K562 (cell line): ENCODE results near the gene CNOT1. TPM values are rescaled to one million over a fixed set of nuclear protein-coding genes. Genes with fewer than 3 reads are reported as not detected.

Source experiments
- FOXA1 ChIP-seq: fragments of 450-650 bp; IDR thresholded peaks from 2 replicates; pipeline ENCODE4 v1.6.1; 2016; ENCODE audit warnings: mild to moderate bottlenecking, borderline replicate concordance
- GTF2B ChIP-seq: IDR thresholded peaks from 2 replicates; pipeline ENCODE4 v1.6.1; 2011; ENCODE audit not compliant: insufficient read length; ENCODE audit errors: extremely low read depth
- HNRNPH1 ChIP-seq: fragments of 200-400 bp; formaldehyde crosslinking; optimal IDR thresholded peaks from 2 replicates; pipeline ENCODE3; 2017; ENCODE audit warnings: low read depth, mild to moderate bottlenecking, low read length, moderate library complexity
- ILK ChIP-seq: fragments of 450-650 bp; IDR thresholded peaks from 2 replicates; pipeline ENCODE4 v1.6.1; 2016; ENCODE audit warnings: missing genetic modification characterization, low read depth, mild to moderate bottlenecking, missing compliant biosample characterization, moderate library complexity, borderline replicate concordance
- MGA ChIP-seq: fragments of 450-650 bp; IDR thresholded peaks from 2 replicates; pipeline ENCODE4 v1.6.1; 2016; ENCODE audit warnings: mild to moderate bottlenecking, moderate library complexity
- NR2C1 ChIP-seq, 2 experiments: fragments of 450-650 bp; IDR thresholded peaks; 2 replicates each; pipeline ENCODE4 v1.6.1; 2017; ENCODE audit warnings: mild to moderate bottlenecking in 2 of 2, antibody characterized with exemption in 1 of 2, inconsistent platforms in 1 of 2, missing compliant biosample characterization in 1 of 2, missing genetic modification characterization in 1 of 2
- POLR2A ChIP-seq: fragments of 450-650 bp; conservative IDR thresholded peaks from 2 replicates; pipeline ENCODE4 v1.6.1; 2016
- ZNF407 ChIP-seq: fragments of 450-650 bp; IDR thresholded peaks from 2 replicates; pipeline ENCODE4 v1.6.1; 2016; ENCODE audit warnings: low read depth
- polyA plus RNA-seq, 8 experiments: library from polyadenylated mRNA; depleted of rRNA in 4 of 8; stranded (reverse) in 5 of 8; unstranded in 3 of 8; fragments of >200 nt; fragmentation: Nextera tagmentation in 2 of 8; fragmentation: Illumina TruSeq in 1 of 8; extraction: Ambion mirVana in 2 of 8; extraction: Trizol in 1 of 8; gene quantifications; 2 replicates each; pipeline versions ENCODE4 v1.2.1 to v1.2.3, GENCODE V29; 2011 to 2014; ENCODE audit warnings: inconsistent platforms in 1 of 8, missing spikeins in 1 of 8
- total RNA-seq, 7 experiments: library from RNA; depleted of rRNA in 6 of 7; stranded (reverse); fragments of >200 nt in 6 of 7; fragmentation: Illumina TruSeq in 2 of 7; extraction: Trizol in 2 of 7; gene quantifications; 2 replicates each; pipeline versions ENCODE4 v1.2.1 to v1.2.3, GENCODE V29; 2011 to 2021; ENCODE audit warnings: low replicate concordance in 1 of 7

The CNOT1 gene
- total and polyA plus RNA-seq, 9 of the 15 experiments (the other 6 are each of a cell fraction or from before 2014, with no cell fraction given), result 110 to 270 (median 220) TPM

- no peak for TF ChIP-seq FOXA1
- no peak for TF ChIP-seq ILK
- no peak for TF ChIP-seq HNRNPH1
- TF ChIP-seq ZNF407, result no peak
- TF ChIP-seq POLR2A, result no peak
- TF ChIP-seq GTF2B, result no peak
- no peak for TF ChIP-seq NR2C1 (IDR thresholded peaks at IDR 0.05)
- no peak for TF ChIP-seq NR2C1 (tag; IDR thresholded peaks at IDR 0.05)
- TF ChIP-seq MGA, result no peak
Observed at GRCh38 chr16:58577141-58577540, 52.5 kb downstream of the CNOT1 start (continued).
